Calu3 (cell line): Measurements from ENCODE around the gene LMF1. TPM values are rescaled to one million over a fixed set of nuclear protein-coding genes. Genes with fewer than 3 reads are reported as not detected.

Source experiments
- Bru-seq: library from RNA; stranded (reverse); fragments of 400-500 nt; gene quantifications from one replicate; lab custom pipeline; 2021; lab: Mats Ljungman, UMichigan
- BruChase-seq, 2 experiments: library from RNA; stranded (reverse); fragments of 400-500 nt; gene quantifications; one replicate each; lab custom pipeline; 2021; lab: Mats Ljungman, UMichigan
- BruUV-seq: library from RNA; stranded (reverse); fragments of 400-500 nt; replicated peaks from 2 replicates; lab custom pipeline; 2021; lab: Mats Ljungman, UMichigan
- CTCF ChIA-PET: fragments of 300-600 bp; sonication (Branson Sonifier 250); formaldehyde crosslinking; loops from one replicate; lab custom pipeline; 2022; ENCODE audit warnings: antibody characterized with exemption; lab: Charles Lee
- DNase-seq: peaks from one replicate; pipeline ENCODE4 v3.0.0; 2022
- H3K27ac Mint-ChIP-seq: one replicate; pipeline ENCODE4 v1.8.0; 2022; ENCODE audit warnings: mixed read lengths; ENCODE audit not compliant: unreplicated experiment
- H3K27me3 Mint-ChIP-seq: one replicate; pipeline ENCODE4 v1.8.0; 2022; ENCODE audit warnings: mixed read lengths; ENCODE audit not compliant: unreplicated experiment
- H3K36me3 Mint-ChIP-seq: one replicate; pipeline ENCODE4 v1.8.0; 2022; ENCODE audit warnings: mild to moderate bottlenecking, moderate library complexity, mixed read lengths; ENCODE audit not compliant: insufficient read depth, unreplicated experiment
- H3K4me1 Mint-ChIP-seq: one replicate; pipeline ENCODE4 v1.8.0; 2022; ENCODE audit warnings: mild to moderate bottlenecking, low read depth, mixed read lengths; ENCODE audit not compliant: unreplicated experiment
- H3K4me3 Mint-ChIP-seq: one replicate; pipeline ENCODE4 v1.8.0; 2022; ENCODE audit warnings: mild to moderate bottlenecking, low read depth, moderate library complexity, mixed read lengths; ENCODE audit not compliant: unreplicated experiment
- H3K9me3 Mint-ChIP-seq: one replicate; pipeline ENCODE4 v1.8.0; 2022; ENCODE audit warnings: low read depth, mixed read lengths; ENCODE audit not compliant: unreplicated experiment
- CTCF ChIP-seq: fragments of 200-600 bp; IDR thresholded peaks from one replicate; pipeline ENCODE4 v1.8.0; 2022; ENCODE audit warnings: antibody characterized with exemption; ENCODE audit not compliant: unreplicated experiment
- intact Hi-C: fragments of 100-400 bp; cut with micrococcal nuclease; formaldehyde crosslinking; loops from one replicate; pipeline ENCODE4 v1.10.0; 2022; ENCODE audit not compliant: unreplicated experiment
- long read RNA-seq: library from polyadenylated mRNA; stranded (forward); transcript quantifications from one replicate; pipeline ENCODE4 v2.0.0, GENCODE V29; 2022
- total RNA-seq: library from RNA; stranded (reverse); gene quantifications from 2 replicates; pipeline ENCODE4 v1.2.3, GENCODE V29; 2022

Gene LMF1
- 31.9 and 34.6 TPM in 2 replicates for total RNA-seq
- Bru-seq, nascent RNA, result percentile 54 among the genes with signal in this experiment
- BruChase-seq, experiment 1, labeled RNA remaining after a 6-hour chase, result percentile 66 among the genes with signal in this experiment
- BruChase-seq, experiment 2, labeled RNA remaining after a 2-hour chase, result percentile 65 among the genes with signal in this experiment
- long read RNA-seq, partial matches to known transcripts, result 0 of 4 reads
- long read RNA-seq, other reads (novel, unspliced or antisense), result 3 of 4 reads

GRCh38 chr16:970766-971581 is at the start of gene LMF1:
Gene LMF1 (minus strand): TSS chr16:970984. CDS start chr16:970980, 4 bp downstream.
- peaks cover 3% of the 10 kb centered on the region for H3K9me3 Mint-ChIP-seq
- H3K27me3 Mint-ChIP-seq, result no peaks in the 10 kb centered on the region
- peak within 1 kb of the TSS; percentile 69 for H3K4me3 Mint-ChIP-seq
- peak within 1 kb of the TSS; percentile 32 for H3K27ac Mint-ChIP-seq
- TF ChIP-seq CTCF, result no peak
- no TSS peak for BruUV-seq
- H3K36me3 Mint-ChIP-seq, result peaks cover 27% of the 10 kb centered on the region
- peak; percentile 98 for DNase-seq
- peaks cover 41% of the 10 kb centered on the region for H3K4me1 Mint-ChIP-seq
- CTCF ChIA-PET, result no interaction called here
- intact Hi-C loops, result no loop called here

GRCh38 chr16:1020091-1020399 is 49.3 kb upstream of the LMF1 start:
- TF ChIP-seq CTCF, result no peak
- no peak overlapping the region for H3K27ac Mint-ChIP-seq
- DNase-seq, result no peak
- CTCF ChIA-PET, result interaction anchor here (0.6 to 1.0 kb wide), 3 partner anchors 13 to 35 kb away, joined by 3 read pairs; no protein-coding TSS in a partner anchor
- no peaks in the 10 kb centered on the region for H3K9me3 Mint-ChIP-seq
- BruUV-seq, result no TSS peak
- peaks cover 12% of the 10 kb centered on the region for H3K4me1 Mint-ChIP-seq
- H3K27me3 Mint-ChIP-seq, result peaks cover 93% of the 10 kb centered on the region
- H3K4me3 Mint-ChIP-seq, result peak overlapping the region; percentile 54
- H3K36me3 Mint-ChIP-seq, result peaks cover 11% of the 10 kb centered on the region
- intact Hi-C loops, result no loop called here

DNA sequence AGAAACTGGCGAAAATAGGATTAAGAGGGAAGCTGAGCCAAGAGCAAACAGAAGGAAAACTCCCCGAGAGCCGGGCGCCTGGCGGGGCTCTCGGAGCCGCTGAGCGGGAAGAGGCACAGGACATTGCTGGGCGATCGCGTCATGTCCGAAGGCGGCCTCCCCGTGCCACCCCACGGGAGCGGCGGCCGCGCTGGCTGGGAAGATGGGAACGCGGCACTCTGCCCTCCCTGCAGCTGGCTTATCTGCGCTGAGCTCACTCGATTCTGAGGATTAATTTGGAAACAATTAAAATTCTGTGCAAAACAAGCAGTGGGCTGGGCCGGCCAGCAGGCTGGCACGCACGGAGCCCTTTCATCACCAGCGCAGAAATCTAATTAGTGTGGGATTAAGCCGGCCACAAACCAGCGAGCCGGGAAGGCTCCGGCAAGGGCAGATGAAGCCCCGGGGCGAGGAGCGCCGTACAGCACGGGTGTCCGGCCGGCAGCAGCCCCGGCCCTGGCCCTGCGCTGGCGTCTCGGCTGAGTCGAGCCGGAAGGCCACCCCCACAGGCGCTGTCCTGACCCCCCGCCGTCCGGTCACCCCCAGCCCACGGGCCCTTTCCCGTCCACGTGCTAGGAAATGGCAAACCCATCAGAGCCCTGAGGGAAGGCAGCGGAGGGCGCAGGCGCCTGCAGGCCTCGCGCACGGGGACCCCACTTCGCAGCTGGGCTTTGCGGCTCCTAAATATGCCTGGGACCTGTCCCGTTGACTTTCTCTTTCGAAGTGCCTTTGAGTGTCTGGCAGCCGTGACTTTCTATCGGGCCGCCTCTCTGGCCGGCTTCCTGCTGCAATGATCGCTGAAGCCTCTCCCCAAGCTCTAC is 48.7 kb upstream of the LMF1 start:
- H3K27ac Mint-ChIP-seq, result peak overlapping the region; percentile 37
- H3K9me3 Mint-ChIP-seq, result no peaks in the 10 kb centered on the region
- H3K4me1 Mint-ChIP-seq, result peaks cover 12% of the 10 kb centered on the region
- peaks cover 11% of the 10 kb centered on the region for H3K36me3 Mint-ChIP-seq
- BruUV-seq, result no TSS peak
- peaks cover 96% of the 10 kb centered on the region for H3K27me3 Mint-ChIP-seq
- no peak for DNase-seq
- no peak for TF ChIP-seq CTCF
- CTCF ChIA-PET, result interaction anchor here (0.5 to 1.0 kb wide), 3 partner anchors 12 to 216 kb away, joined by 3 read pairs; no protein-coding TSS in a partner anchor
- peak overlapping the region; percentile 54 for H3K4me3 Mint-ChIP-seq
- intact Hi-C loops, result no loop called here
